Glomerular endothelial cell (primary cell): ENCODE results near the gene RIMKLB. TPM values are rescaled to one million over a fixed set of nuclear protein-coding genes. Genes with fewer than 3 reads are reported as not detected.
"Not testable (repeated sequence)": the region's sequence is repeated elsewhere in the genome, so short reads cannot be mapped to it uniquely, and the experiment has no call there.

Experiments used
- DNase-seq: peaks from one replicate; pipeline ENCODE4 v3.0.0-alpha.2; 2011; ENCODE audit warnings: low read depth, low spot score; ENCODE audit errors: extremely low read depth
- total RNA-seq: library from RNA; depleted of rRNA; stranded (reverse); fragments of >200 nt; gene quantifications from 2 replicates; pipeline ENCODE4 v1.2.3, GENCODE V29; 2015

Gene RIMKLB
- total RNA-seq, 1 donor from 2014 or later, result 63.9 TPM

- DNase-seq, result no peak
Measured at GRCh38 chr12:8813572-8814357, 116.0 kb downstream of the RIMKLB start.

- DNase-seq, result no peak
Measured at GRCh38 chr12:8816448-8817050, 118.8 kb downstream of the RIMKLB start.

GRCh38 chr12:8817856-8818255 lies 120.1 kb downstream of the RIMKLB start:
- DNase-seq, result no peak

GRCh38 chr12:8818526-8818925 lies 120.7 kb downstream of the RIMKLB start:
- DNase-seq, result no peak

- DNase-seq, result no peak
Measured at GRCh38 chr12:8819666-8819980, 121.8 kb downstream of the RIMKLB start.

GRCh38 chr12:8820676-8821407 lies 123.1 kb downstream of the RIMKLB start:
- DNase-seq, result not testable (repeated sequence)

- no peak for DNase-seq
Measured at GRCh38 chr12:8821591-8821990, 123.8 kb downstream of the RIMKLB start.

GRCh38 chr12:8822298-8822697 lies 124.5 kb downstream of the RIMKLB start, which contains the start of gene A2ML1:
Gene A2ML1 (plus strand): TSS chr12:8822621. CDS start chr12:8822652, 31 bp downstream.
- DNase-seq, result no peak

- no peak for DNase-seq
Measured at GRCh38 chr12:8823565-8824300, 125.9 kb downstream of the RIMKLB start.

GRCh38 chr12:8827551-8828256 lies 129.9 kb downstream of the RIMKLB start:
- no peak for DNase-seq

GRCh38 chr12:8828257-8829124 lies 130.7 kb downstream of the RIMKLB start:
- no peak for DNase-seq

GRCh38 chr12:8829125-8829518 lies 131.3 kb downstream of the RIMKLB start:
- DNase-seq, result no peak

- DNase-seq, result no peak
Measured at GRCh38 chr12:8829621-8830020, 131.8 kb downstream of the RIMKLB start.

GRCh38 chr12:8831116-8831515 lies 133.3 kb downstream of the RIMKLB start:
- DNase-seq, result no peak

GRCh38 chr12:8832500-8832899 lies 134.7 kb downstream of the RIMKLB start:
- no peak for DNase-seq
